Kidney capillary endothelial cell (primary cell): Measurements from ENCODE around the gene NEDD4L.
"Not testable (repeated sequence)": the region's sequence is repeated elsewhere in the genome, so short reads cannot be mapped to it uniquely, and the experiment has no call there.

Experiments
- DNase-seq: peaks from one replicate; pipeline ENCODE4 v3.0.0-alpha.2; 2018; ENCODE audit warnings: low spot score

Gene NEDD4L

GRCh38 chr18:58378411-58379379, 334.7 kb downstream of the NEDD4L start:
- DNase-seq, result no peak

GRCh38 chr18:58379443-58379842, 335.4 kb downstream of the NEDD4L start:
- no peak for DNase-seq

- not testable (repeated sequence) for DNase-seq
These were observed 336.1 kb downstream of the NEDD4L start for GRCh38 chr18:58380113-58380512.

- no peak for DNase-seq
These were observed 337.8 kb downstream of the NEDD4L start for GRCh38 chr18:58381676-58382411.

- no peak for DNase-seq
These were observed 338.4 kb downstream of the NEDD4L start for GRCh38 chr18:58382446-58382845.

- DNase-seq, result no peak
These were observed 341.4 kb downstream of the NEDD4L start for GRCh38 chr18:58385472-58385871.

- DNase-seq, result no peak
These were observed 342.8 kb downstream of the NEDD4L start for GRCh38 chr18:58386780-58387179.

GRCh38 chr18:58387716-58388115, 343.7 kb downstream of the NEDD4L start:
- no peak for DNase-seq

GRCh38 chr18:58388736-58389135, 344.7 kb downstream of the NEDD4L start:
- no peak for DNase-seq

- no peak for DNase-seq
These were observed 345.7 kb downstream of the NEDD4L start for GRCh38 chr18:58389745-58390144.

- no peak for DNase-seq
These were observed 346.4 kb downstream of the NEDD4L start for GRCh38 chr18:58390399-58390798.

- no peak for DNase-seq
These were observed 347.3 kb downstream of the NEDD4L start for GRCh38 chr18:58391231-58391825.

- no peak for DNase-seq
These were observed 347.9 kb downstream of the NEDD4L start for GRCh38 chr18:58391932-58392323.

- no peak for DNase-seq
These were observed 348.4 kb downstream of the NEDD4L start for GRCh38 chr18:58392324-58393000.

- DNase-seq, result no peak
These were observed 349.3 kb downstream of the NEDD4L start for GRCh38 chr18:58393295-58393694.

- DNase-seq, result no peak
These were observed 350.0 kb downstream of the NEDD4L start for GRCh38 chr18:58394046-58394445.

- no peak for DNase-seq
These were observed 350.8 kb downstream of the NEDD4L start for GRCh38 chr18:58394602-58395425.

- no peak for DNase-seq
These were observed 352.1 kb downstream of the NEDD4L start for GRCh38 chr18:58396144-58396543.

- peak; percentile 8 for DNase-seq
These were observed 352.9 kb downstream of the NEDD4L start for GRCh38 chr18:58396966-58397365.

GRCh38 chr18:58397385-58398132, 353.5 kb downstream of the NEDD4L start:
- no peak for DNase-seq
